Left colon (tissue), 2 donors: ENCODE data around the gene TOP3A. TPM values are rescaled to one million over a fixed set of nuclear protein-coding genes. Genes with fewer than 3 reads are reported as not detected.

Source experiments
- ATAC-seq: fragments of 200-7000 bp; cut with Tn5 transposase; one replicate; pipeline ENCODE4 v1.9.1; 2020; ENCODE audit warnings: mild to moderate bottlenecking, moderate library complexity
- DNase-seq, 2 donors: peaks; one replicate each; pipeline ENCODE4 v3.0.0-alpha.2; 2020
- intact Hi-C, 2 donors: fragments of 100-400 bp; cut with DNase I in 1 of 2; cut with micrococcal nuclease in 1 of 2; formaldehyde crosslinking; loops; one replicate each; pipeline versions ENCODE4 v1.11.2 to v1.14.0; 2022; cut with DNase I, micrococcal nuclease
- total RNA-seq, 2 donors: library from RNA; stranded (reverse); fragmentation: NEBNext Ultra II Directional; extraction: Animal tissue kit (Norgen Biotek cat#: 25700); gene quantifications; one replicate each; pipeline ENCODE4 v1.2.1, GENCODE V29; 2021
- donor health status: DM: no; HTN: no; CAD: no.
- donor health status: DM: yes; HTN: yes; CAD: no.

TOP3A gene
- total RNA-seq, 2 donors from 2014 or later, result 22.0 to 23.3 TPM

DNA sequence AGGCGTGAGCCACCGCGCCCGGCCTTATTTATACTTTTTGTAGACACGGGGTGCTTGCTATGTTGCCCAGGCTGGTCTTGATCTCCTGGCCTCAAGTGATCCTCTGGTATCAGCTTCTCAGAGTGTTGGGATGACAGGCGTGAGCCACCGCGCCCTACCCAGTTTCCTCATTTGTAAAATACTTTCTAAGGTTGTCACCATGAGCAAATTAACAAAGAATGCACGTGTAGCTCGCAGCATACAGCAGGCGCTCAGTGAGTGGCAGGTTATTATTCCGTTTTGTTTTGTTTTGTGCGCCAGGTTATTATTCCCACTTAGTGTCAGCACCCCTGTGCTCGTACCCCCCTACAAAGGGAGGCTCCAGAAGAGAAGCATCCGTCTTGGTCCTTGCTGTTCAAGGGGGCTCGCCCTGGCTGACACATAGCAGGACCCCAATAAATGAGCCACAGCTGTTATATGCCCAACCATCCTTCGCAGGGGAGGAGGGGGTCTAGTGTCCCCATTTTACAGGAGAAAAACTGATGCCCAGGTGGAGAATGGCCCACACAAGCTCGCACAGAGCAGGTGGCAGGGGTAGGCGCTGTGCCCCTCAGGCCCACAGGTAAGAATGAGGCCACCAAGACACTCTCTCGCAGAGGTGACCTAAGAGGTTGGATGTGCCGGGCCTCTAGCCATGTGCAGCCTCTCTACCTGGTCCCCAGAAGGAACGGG lies 55.0 kb downstream of the TOP3A start:
- peak; percentile 0 for ATAC-seq
- intact Hi-C loops, result no loop called here
- no peak for DNase-seq

GRCh38 chr17:18258356-18259038 lies 56.3 kb downstream of the TOP3A start, which contains the start of gene FLII:
TSS of gene FLII (minus strand) at chr17:18258738. CDS start at chr17:18258690, 48 bp downstream.
- peak; percentile 64 for ATAC-seq
- peak in 1 of 2 donors; percentile 72 for DNase-seq
- intact Hi-C loops, result no loop called here

DNA sequence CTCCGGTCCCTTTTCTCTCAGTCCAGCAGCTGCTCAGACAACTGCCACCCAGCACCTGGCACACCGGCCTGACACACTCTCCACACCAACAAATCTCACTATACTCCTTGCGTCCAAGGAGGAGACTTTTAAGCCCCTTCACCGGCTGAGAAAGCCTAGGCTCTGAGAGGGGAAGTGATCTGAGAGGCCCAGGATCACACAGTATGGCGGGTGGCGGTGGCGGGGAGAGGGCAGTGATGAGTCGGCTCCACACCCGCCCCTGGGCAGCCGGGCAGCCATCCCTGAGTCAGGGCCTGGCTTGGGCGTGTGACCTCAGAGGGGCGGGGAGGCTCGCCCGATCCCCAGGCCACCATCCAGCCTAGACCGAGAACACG lies 56.8 kb downstream of the TOP3A start:
- intact Hi-C loops, result no loop called here
- DNase-seq (peak; percentile 74 to 76), ATAC-seq (peak; percentile 51)

- DNase-seq (peak; percentile 80 to 84), ATAC-seq (peak; percentile 54)
- intact Hi-C loops, result no loop called here
Measured at GRCh38 chr17:18257268-18257981, 57.4 kb downstream of the TOP3A start.

DNA sequence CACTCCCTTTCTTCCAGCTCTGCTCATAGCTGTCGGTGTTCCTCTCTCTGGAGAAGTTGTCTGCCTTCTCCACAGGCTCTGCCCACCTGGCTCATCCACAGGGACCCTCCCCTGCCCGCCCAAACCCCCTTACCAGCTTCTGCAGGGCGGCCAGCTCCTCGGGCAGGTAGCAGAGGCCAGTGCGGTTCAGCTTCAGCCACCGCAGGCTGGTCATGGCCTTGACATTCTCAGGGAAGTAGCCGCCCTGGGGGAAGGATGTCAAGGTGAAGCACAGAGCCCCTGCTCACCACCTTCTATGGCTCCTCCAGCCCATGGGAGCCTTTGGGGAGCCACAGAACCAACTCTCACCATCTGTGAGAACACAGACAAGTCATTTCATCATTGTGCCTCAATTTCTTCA lies 58.0 kb downstream of the TOP3A start:
- DNase-seq (no peak), ATAC-seq (no peak)
- intact Hi-C loops, result no loop called here

DNA sequence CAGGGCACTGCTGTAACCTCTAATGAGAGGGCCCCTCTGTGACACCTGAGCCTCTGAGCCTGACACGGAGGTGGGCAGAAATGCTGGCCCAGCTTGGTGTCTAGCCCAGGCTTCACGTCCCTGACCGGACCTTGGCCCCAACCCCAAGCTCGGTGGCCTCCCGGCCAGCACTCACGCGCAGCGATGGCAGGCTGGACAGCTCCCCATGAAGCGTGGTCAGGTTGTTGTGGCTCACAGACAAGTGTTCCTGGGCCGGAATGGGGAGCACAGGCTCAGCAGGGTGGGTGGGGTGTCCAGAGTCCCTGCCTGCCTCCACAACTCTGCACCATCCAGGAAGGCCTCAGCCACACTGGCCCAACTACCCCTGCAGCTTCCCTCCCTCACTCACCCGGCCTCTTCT lies 58.4 kb downstream of the TOP3A start:
- no peak for DNase-seq
- no peak for ATAC-seq
- intact Hi-C loops, result no loop called here

DNA sequence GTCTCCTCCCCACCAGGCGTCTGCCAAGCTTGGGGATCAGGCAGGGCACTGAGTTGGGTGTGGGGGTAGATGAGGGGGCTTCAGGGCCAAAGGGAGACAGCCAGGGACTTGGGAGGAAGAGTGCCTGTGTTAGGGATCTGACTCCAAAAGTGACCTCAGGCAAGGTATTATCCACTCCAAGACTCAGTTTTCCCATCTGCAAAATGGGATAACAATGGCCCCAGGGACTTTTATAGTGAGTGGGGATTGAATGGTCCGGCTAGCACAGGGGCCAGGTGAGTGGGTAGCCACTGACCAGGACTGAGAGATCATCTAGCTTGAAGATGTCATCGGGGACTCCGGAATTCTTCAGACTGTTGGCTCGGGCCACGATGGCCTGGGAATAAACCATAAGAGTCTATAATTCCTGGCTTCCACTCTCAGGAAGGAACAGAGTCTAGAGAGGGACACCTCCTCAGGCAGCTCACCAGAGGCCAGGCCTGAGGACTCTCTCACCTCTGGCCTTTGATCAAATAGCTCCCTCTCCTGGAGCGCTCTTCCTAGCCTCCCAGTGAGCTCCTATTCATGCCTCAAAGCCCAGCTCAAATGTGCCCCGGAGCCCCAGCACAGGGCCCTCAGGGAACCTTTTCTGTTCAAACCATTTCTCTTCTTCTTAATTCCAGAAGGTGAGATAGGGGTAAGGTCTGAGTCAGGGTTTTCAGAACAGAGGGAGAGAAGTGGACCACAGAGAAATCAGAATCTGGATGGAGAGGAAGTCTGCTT lies 59.7 kb downstream of the TOP3A start:
- intact Hi-C loops, result no loop called here
- ATAC-seq (no peak), DNase-seq (no peak)

DNA sequence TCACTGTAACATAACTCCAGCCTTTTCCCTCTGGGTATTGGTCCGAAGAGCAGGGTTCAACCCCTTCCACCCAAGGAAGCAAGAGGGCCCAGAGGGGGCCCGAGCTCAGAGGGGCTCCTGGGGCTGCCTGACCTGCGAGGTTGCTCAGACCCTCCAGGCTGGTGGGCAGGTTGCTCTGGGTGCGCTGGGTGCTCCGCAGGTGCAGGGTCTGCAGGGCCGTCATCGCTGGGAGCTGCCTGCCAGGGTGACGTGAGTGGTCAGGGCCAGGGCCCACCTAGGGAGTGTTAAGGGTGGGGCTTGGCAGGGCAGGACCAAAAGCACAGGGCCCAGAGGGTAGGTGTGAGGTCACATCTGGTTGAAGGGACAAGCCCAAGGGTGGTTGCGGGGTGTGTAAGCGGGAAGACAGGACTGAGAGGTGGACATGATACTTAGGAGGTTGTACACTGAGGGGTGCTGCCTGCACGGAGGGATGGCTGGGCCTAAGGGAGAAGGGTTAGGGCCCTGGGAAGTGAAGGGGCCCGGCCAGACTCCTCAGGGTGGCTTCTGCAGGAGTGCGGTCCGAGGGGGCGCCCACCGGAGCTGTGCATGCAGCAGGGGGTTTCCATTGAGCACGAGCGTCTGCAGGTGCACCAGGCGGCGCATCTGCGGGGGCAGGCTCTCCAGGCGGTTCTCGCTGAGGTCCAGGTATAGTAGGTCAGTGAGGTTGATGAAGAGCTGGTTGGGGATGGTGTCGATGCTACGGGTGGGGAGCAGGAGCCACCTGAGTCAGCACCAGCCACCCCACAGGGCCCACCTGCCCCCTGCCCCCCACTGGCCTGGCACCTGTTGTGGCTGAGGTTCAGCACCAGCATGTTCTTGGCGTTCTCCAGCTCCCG lies 60.6 kb downstream of the TOP3A start:
- DNase-seq (no peak), ATAC-seq (no peak)
- intact Hi-C loops, result no loop called here

GRCh38 chr17:18253187-18253884 lies 61.5 kb downstream of the TOP3A start:
- intact Hi-C loops, result no loop called here

DNA sequence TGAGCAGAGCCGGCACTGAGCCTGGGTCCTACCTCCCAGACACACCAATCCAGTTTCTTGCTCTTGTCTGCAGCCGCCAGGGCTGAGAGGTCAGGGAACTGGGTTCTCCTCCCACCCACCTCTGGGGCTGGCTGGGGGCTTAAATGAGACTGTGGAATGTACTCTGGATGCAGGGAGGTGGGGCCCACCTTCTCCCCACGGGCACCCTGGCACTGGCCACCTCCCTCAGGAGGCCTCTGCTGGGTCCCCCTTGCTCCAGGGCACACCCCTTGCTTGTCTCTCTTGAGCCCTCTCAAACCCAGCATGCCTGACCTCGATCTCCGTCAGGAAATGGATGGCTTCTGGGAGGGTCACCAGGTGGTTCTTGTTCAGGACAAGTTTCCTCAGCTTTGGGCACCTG lies 62.6 kb downstream of the TOP3A start:
- intact Hi-C loops, result no loop called here
- DNase-seq (no peak), ATAC-seq (no peak)

More at GRCh38 chr17:18253187-18253884, 61.5 kb downstream of the TOP3A start:
- DNase-seq (no peak), ATAC-seq (no peak)

- ATAC-seq, result no peak
- intact Hi-C loops, result no loop called here
- no peak for DNase-seq
Measured at GRCh38 chr17:18251204-18251603, 63.6 kb downstream of the TOP3A start.

GRCh38 chr17:18250708-18251107 lies 64.1 kb downstream of the TOP3A start:
- intact Hi-C loops, result no loop called here
- ATAC-seq (no peak), DNase-seq (no peak)

GRCh38 chr17:18250259-18250658 lies 64.5 kb downstream of the TOP3A start:
- DNase-seq, result peak; percentile 85 to 86
- peak; percentile 61 for ATAC-seq
- intact Hi-C loops, result no loop called here

- DNase-seq, result no peak
- ATAC-seq, result no peak
- intact Hi-C loops, result no loop called here
Measured at GRCh38 chr17:18248811-18249210, 66.0 kb downstream of the TOP3A start.

- intact Hi-C loops, result no loop called here
- peak; percentile 58 to 61 for DNase-seq
Measured at GRCh38 chr17:18248300-18248731, 66.5 kb downstream of the TOP3A start.

DNA sequence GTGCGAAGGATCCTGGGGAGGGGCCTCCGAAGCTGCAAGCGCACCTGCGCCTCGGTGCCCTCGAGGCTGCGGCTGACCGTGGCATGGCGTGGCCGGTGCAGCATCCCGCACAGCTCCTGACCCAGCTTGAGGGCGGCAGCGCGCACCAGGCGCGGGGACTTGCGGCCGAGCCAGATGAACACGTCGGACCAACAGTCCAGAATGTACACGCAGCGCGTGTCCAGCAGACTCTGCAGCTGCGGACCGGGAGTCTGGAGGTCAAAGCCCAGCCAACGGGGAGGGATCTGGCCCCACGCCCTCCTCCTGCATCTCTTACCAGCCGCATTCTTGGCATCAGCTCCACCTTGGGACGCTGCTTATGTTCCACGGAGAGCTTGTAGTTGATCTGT lies 67.2 kb downstream of the TOP3A start:
- intact Hi-C loops, result no loop called here
- DNase-seq (peak in 1 of 2 donors; percentile 43), ATAC-seq (no peak)

More at GRCh38 chr17:18248300-18248731, 66.5 kb downstream of the TOP3A start:
- ATAC-seq, result peak; percentile 58

DNA sequence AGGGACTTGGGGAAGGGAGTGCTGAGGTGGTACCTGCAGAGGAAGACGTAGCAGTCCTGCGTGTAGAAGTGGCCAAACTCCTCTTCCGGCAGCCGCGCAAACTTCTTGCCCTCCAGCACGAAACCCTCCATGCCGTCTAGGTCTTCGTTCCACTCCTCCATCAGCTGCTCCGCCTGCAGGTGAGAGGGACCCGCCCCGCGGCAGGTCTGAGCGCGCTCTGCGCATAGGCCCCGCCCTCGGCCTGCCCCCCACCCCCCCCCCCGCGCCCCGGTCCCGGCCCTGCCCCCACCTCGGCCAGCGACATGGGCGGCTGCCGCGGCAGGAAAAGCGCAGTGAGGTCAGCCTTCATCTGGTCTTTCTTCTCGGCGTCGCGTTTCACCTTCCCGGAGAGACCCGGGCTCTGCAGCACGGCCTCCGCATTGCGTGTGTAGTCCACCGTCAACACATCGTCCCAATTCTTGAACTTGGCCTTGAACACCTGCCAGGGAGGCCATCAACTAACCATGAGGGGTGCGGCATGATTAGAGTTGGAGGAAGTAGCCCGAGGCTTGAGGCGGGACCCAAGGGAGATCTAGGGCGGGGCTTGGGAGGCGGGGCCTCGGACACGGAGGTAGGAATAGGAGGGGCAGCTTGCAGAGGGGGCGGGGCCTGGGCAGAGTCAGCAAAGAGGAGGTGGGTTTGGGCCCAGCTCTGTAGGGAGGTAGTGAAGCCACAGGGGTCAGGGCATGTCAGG lies 67.7 kb downstream of the TOP3A start:
- peak; percentile 88 for ATAC-seq
- intact Hi-C loops, result no loop called here

More for the DNA sequence above, 67.7 kb downstream of the TOP3A start:
- peak; percentile 90 to 96 for DNase-seq
